Measurements from ENCODE around the gene NPAS2. TPM values are rescaled to one million over a fixed set of nuclear protein-coding genes. Genes with fewer than 3 reads are reported as not detected.

Gene NPAS2
- total RNA-seq, 1 experiment from 2014 or later = not detected

- no peak for DNase-seq (ENCODE audit: low spot score)
- in situ Hi-C loops (cut with HindIII; ENCODE audit: low sequenced_read_pairs) = no loop called here
Observed at GRCh38 chr2:100793220-100793619, 26.7 kb upstream of the NPAS2 start.

- no peak for DNase-seq (ENCODE audit: low spot score)
- in situ Hi-C loops (cut with HindIII; ENCODE audit: low sequenced_read_pairs) = no loop called here
Observed at GRCh38 chr2:100793982-100794381, 26.0 kb upstream of the NPAS2 start.

GRCh38 chr2:100796499-100797100 lies 23.3 kb upstream of the NPAS2 start:
- DNase-seq (ENCODE audit: low spot score) = no peak
- in situ Hi-C loops (cut with HindIII; ENCODE audit: low sequenced_read_pairs) = no loop called here

GRCh38 chr2:100799686-100800085 lies 20.3 kb upstream of the NPAS2 start:
- DNase-seq (ENCODE audit: low spot score) = no peak
- in situ Hi-C loops (cut with HindIII; ENCODE audit: low sequenced_read_pairs) = no loop called here

GRCh38 chr2:100800915-100801314 lies 19.0 kb upstream of the NPAS2 start:
- DNase-seq (ENCODE audit: low spot score) = no peak
- in situ Hi-C loops (cut with HindIII; ENCODE audit: low sequenced_read_pairs) = no loop called here

GRCh38 chr2:100801402-100801801 lies 18.5 kb upstream of the NPAS2 start:
- DNase-seq (ENCODE audit: low spot score) = no peak
- in situ Hi-C loops (cut with HindIII; ENCODE audit: low sequenced_read_pairs) = no loop called here

GRCh38 chr2:100802066-100802465 lies 17.9 kb upstream of the NPAS2 start:
- no peak for DNase-seq (ENCODE audit: low spot score)
- in situ Hi-C loops (cut with HindIII; ENCODE audit: low sequenced_read_pairs) = no loop called here

- DNase-seq (ENCODE audit: low spot score) = no peak
- in situ Hi-C loops (cut with HindIII; ENCODE audit: low sequenced_read_pairs) = no loop called here
Observed at GRCh38 chr2:100803334-100803733, 16.6 kb upstream of the NPAS2 start.

GRCh38 chr2:100806550-100806949 lies 13.4 kb upstream of the NPAS2 start:
- in situ Hi-C loops (cut with HindIII; ENCODE audit: low sequenced_read_pairs) = no loop called here
- DNase-seq (ENCODE audit: low spot score) = no peak

GRCh38 chr2:100807707-100808106 lies 12.2 kb upstream of the NPAS2 start:
- in situ Hi-C loops (cut with HindIII; ENCODE audit: low sequenced_read_pairs) = no loop called here

GRCh38 chr2:100808582-100808981 lies 11.4 kb upstream of the NPAS2 start:
- no peak for DNase-seq (ENCODE audit: low spot score)
- in situ Hi-C loops (cut with HindIII; ENCODE audit: low sequenced_read_pairs) = no loop called here

More at GRCh38 chr2:100807707-100808106, 12.2 kb upstream of the NPAS2 start:
- DNase-seq (ENCODE audit: low spot score) = no peak

- DNase-seq (ENCODE audit: low spot score) = no peak
- in situ Hi-C loops (cut with HindIII; ENCODE audit: low sequenced_read_pairs) = no loop called here
Observed at GRCh38 chr2:100809506-100809905, 10.4 kb upstream of the NPAS2 start.

GRCh38 chr2:100810603-100811145 lies 9.3 kb upstream of the NPAS2 start:
- in situ Hi-C loops (cut with HindIII; ENCODE audit: low sequenced_read_pairs) = no loop called here

GRCh38 chr2:100812116-100812515 lies 7.8 kb upstream of the NPAS2 start:
- in situ Hi-C loops (cut with HindIII; ENCODE audit: low sequenced_read_pairs) = no loop called here

More at GRCh38 chr2:100810603-100811145, 9.3 kb upstream of the NPAS2 start:
- DNase-seq (ENCODE audit: low spot score) = no peak

GRCh38 chr2:100812573-100812972 lies 7.4 kb upstream of the NPAS2 start:
- in situ Hi-C loops (cut with HindIII; ENCODE audit: low sequenced_read_pairs) = no loop called here

More at GRCh38 chr2:100812116-100812515, 7.8 kb upstream of the NPAS2 start:
- DNase-seq (ENCODE audit: low spot score) = no peak

GRCh38 chr2:100813527-100813926 lies 6.4 kb upstream of the NPAS2 start:
- no peak for DNase-seq (ENCODE audit: low spot score)
- in situ Hi-C loops (cut with HindIII; ENCODE audit: low sequenced_read_pairs) = no loop called here

More at GRCh38 chr2:100812573-100812972, 7.4 kb upstream of the NPAS2 start:
- DNase-seq (ENCODE audit: low spot score) = no peak

- in situ Hi-C loops (cut with HindIII; ENCODE audit: low sequenced_read_pairs) = no loop called here
- DNase-seq (ENCODE audit: low spot score) = no peak
Observed at GRCh38 chr2:100814043-100814442, 5.9 kb upstream of the NPAS2 start.

GRCh38 chr2:100814453-100814852 lies 5.5 kb upstream of the NPAS2 start:
- DNase-seq (ENCODE audit: low spot score) = no peak
- in situ Hi-C loops (cut with HindIII; ENCODE audit: low sequenced_read_pairs) = no loop called here

GRCh38 chr2:100817388-100817985 lies 2.5 kb upstream of the NPAS2 start:
- in situ Hi-C loops (cut with HindIII; ENCODE audit: low sequenced_read_pairs) = no loop called here
- no peak for DNase-seq (ENCODE audit: low spot score)

- in situ Hi-C loops (cut with HindIII; ENCODE audit: low sequenced_read_pairs) = no loop called here
- DNase-seq (ENCODE audit: low spot score) = peak; percentile 35
Observed at GRCh38 chr2:100818003-100818605, 1.8 kb upstream of the NPAS2 start.

Data from G401 (cell line).